DOHH2 (cell line): ENCODE data around the gene ADAMTS9.
A peak's percentile ranks its signal among the peaks of the same experiment; 100 is the strongest.

Source experiments
- H3F3A ChIP-seq: fragments of 200-600 bp; sonication (generic), shearing (Covaris generic); 2 replicates; pipeline ENCODE4 v1.6.0; 2016; ENCODE audit warnings: antibody characterized with exemption, mild to moderate bottlenecking; ENCODE audit not compliant: control insufficient read depth, insufficient read depth
- H3K27ac ChIP-seq: fragments of 200-600 bp; sonication (generic); 2 replicates; pipeline ENCODE4 v1.5.1; 2014; ENCODE audit warnings: low read depth, mild to moderate bottlenecking, low read length, moderate library complexity
- H3K27me3 ChIP-seq: fragments of 200-600 bp; sonication (generic); 2 replicates; pipeline ENCODE4 v1.6.1; 2014; ENCODE audit warnings: mild to moderate bottlenecking, low read length, mixed read lengths; ENCODE audit not compliant: control insufficient read depth
- H3K36me3 ChIP-seq: fragments of 200-600 bp; sonication (generic); 2 replicates; pipeline ENCODE4 v1.6.1; 2014; ENCODE audit warnings: mild to moderate bottlenecking, low read length, moderate library complexity, mixed read lengths; ENCODE audit not compliant: control insufficient read depth
- H3K4me1 ChIP-seq: fragments of 200-600 bp; sonication (generic); 2 replicates; pipeline ENCODE4 v1.6.1; 2014; ENCODE audit warnings: mild to moderate bottlenecking, low read length, mixed read lengths; ENCODE audit not compliant: control insufficient read depth
- H3K4me2 ChIP-seq: fragments of 200-600 bp; sonication (generic); 2 replicates; pipeline ENCODE4 v1.6.0; 2014; ENCODE audit warnings: mild to moderate bottlenecking, low read length, moderate library complexity
- H3K4me3 ChIP-seq: fragments of 200-600 bp; sonication (generic); 2 replicates; pipeline ENCODE4 v1.5.1; 2014; ENCODE audit warnings: mild to moderate bottlenecking, low read length, mixed read lengths
- H3K79me2 ChIP-seq: fragments of 200-600 bp; sonication (generic); 2 replicates; pipeline ENCODE4 v1.6.1; 2014; ENCODE audit warnings: mild to moderate bottlenecking, low read length, mixed read lengths; ENCODE audit not compliant: control insufficient read depth
- H3K9me2 ChIP-seq: fragments of 200-600 bp; sonication (generic); replicated peaks from 2 replicates; pipeline ENCODE4 v1.6.1; 2014; ENCODE audit warnings: mild to moderate bottlenecking, low read length, mixed read lengths; ENCODE audit not compliant: control insufficient read depth
- H3K9me3 ChIP-seq: fragments of 200-600 bp; sonication (generic); 2 replicates; pipeline ENCODE4 v1.6.1; 2014; ENCODE audit warnings: antibody characterized with exemption, low read length, mixed read lengths; ENCODE audit not compliant: control insufficient read depth, insufficient read depth
- H4K20me1 ChIP-seq: fragments of 200-600 bp; sonication (generic); 2 replicates; pipeline ENCODE4 v1.6.0; 2014; ENCODE audit warnings: low read depth, mild to moderate bottlenecking, antibody characterized with exemption, low read length, moderate library complexity; ENCODE audit not compliant: control insufficient read depth, insufficient read depth
- EZH2phosphoT487 ChIP-seq: fragments of 200-600 bp; sonication (generic); IDR thresholded peaks from 2 replicates; pipeline ENCODE4 v1.6.1; 2017; ENCODE audit warnings: borderline replicate concordance, mild to moderate bottlenecking, antibody characterized with exemption, low read length, moderate library complexity, mixed read lengths
- TF ChIP-seq, protein P1 (sequence below): fragments of 200-600 bp; sonication (generic); IDR thresholded peaks from one replicate; pipeline ENCODE4 v1.5.1; 2014; ENCODE audit warnings: antibody characterized with exemption, mild to moderate bottlenecking, low read depth, low read length; ENCODE audit not compliant: poor library complexity, severe bottlenecking

ADAMTS9 gene

GRCh38 chr3:64539451-64540196 is 148.2 kb downstream of the ADAMTS9 start:
- H3K4me3 ChIP-seq = no peak overlapping the region
- no peaks in the 10 kb centered on the region for H3K9me3 ChIP-seq
- no peaks in the 10 kb centered on the region for H3K36me3 ChIP-seq
- no peaks in the 10 kb centered on the region for H3K4me1 ChIP-seq
- H4K20me1 ChIP-seq = no peaks in the 10 kb centered on the region
- H3K4me2 ChIP-seq = no peak overlapping the region
- no peaks in the 10 kb centered on the region for H3K9me2 ChIP-seq
- no peak overlapping the region for H3K27ac ChIP-seq
- no peak for TF ChIP-seq EZH2phosphoT487
- TF ChIP-seq, protein P1, sequence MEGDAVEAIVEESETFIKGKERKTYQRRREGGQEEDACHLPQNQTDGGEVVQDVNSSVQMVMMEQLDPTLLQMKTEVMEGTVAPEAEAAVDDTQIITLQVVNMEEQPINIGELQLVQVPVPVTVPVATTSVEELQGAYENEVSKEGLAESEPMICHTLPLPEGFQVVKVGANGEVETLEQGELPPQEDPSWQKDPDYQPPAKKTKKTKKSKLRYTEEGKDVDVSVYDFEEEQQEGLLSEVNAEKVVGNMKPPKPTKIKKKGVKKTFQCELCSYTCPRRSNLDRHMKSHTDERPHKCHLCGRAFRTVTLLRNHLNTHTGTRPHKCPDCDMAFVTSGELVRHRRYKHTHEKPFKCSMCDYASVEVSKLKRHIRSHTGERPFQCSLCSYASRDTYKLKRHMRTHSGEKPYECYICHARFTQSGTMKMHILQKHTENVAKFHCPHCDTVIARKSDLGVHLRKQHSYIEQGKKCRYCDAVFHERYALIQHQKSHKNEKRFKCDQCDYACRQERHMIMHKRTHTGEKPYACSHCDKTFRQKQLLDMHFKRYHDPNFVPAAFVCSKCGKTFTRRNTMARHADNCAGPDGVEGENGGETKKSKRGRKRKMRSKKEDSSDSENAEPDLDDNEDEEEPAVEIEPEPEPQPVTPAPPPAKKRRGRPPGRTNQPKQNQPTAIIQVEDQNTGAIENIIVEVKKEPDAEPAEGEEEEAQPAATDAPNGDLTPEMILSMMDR = no peak
- H3K27me3 ChIP-seq = no peaks in the 10 kb centered on the region
- H3F3A ChIP-seq = no peaks in the 10 kb centered on the region
- H3K79me2 ChIP-seq = no peaks in the 10 kb centered on the region

DNA sequence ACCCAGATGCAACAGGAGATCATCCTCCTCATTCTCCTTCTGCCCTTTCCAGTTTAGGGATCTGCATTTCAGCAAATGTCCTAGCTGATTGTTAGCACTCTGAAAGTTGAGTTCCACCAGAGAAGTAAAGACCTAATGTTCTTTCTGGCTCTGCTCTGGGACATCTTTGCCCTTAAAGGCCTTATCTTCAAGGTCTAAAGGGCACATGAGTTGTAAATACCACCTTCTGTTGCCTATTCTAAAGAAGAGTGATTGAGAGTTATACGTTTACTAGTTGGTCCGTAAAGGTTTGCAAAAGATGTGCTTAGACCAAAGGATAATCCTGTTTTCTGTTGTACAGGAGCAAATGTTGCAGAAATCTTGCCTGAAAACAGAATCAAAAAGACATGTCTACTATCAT is 151.6 kb downstream of the ADAMTS9 start:
- no peaks in the 10 kb centered on the region for H3K9me3 ChIP-seq
- H3K27me3 ChIP-seq = no peaks in the 10 kb centered on the region

GRCh38 chr3:64533617-64534317 is 154.0 kb downstream of the ADAMTS9 start:
- H3K4me1 ChIP-seq = no peaks in the 10 kb centered on the region

More for the DNA sequence above, 151.6 kb downstream of the ADAMTS9 start:
- Histone ChIP-seq H3K4me2 (no peak overlapping the region), H3K27ac (no peak overlapping the region), H3K4me1 (no peaks in the 10 kb centered on the region), H3F3A (no peaks in the 10 kb centered on the region), H4K20me1 (no peaks in the 10 kb centered on the region), H3K36me3 (no peaks in the 10 kb centered on the region), H3K79me2 (no peaks in the 10 kb centered on the region), H3K4me3 (no peak overlapping the region), H3K9me2 (no peaks in the 10 kb centered on the region)
- TF ChIP-seq EZH2phosphoT487 = no peak
- TF ChIP-seq, protein P1 = no peak

More at GRCh38 chr3:64533617-64534317, 154.0 kb downstream of the ADAMTS9 start:
- Histone ChIP-seq H3K27ac (no peak overlapping the region), H3K9me3 (no peaks in the 10 kb centered on the region), H4K20me1 (no peaks in the 10 kb centered on the region), H3K4me2 (no peak overlapping the region), H3F3A (no peaks in the 10 kb centered on the region), H3K27me3 (no peaks in the 10 kb centered on the region), H3K4me3 (no peak overlapping the region), H3K36me3 (no peaks in the 10 kb centered on the region), H3K9me2 (no peaks in the 10 kb centered on the region), H3K79me2 (no peaks in the 10 kb centered on the region)
- TF ChIP-seq EZH2phosphoT487 = no peak
- TF ChIP-seq, protein P1 = peak; percentile 77
